ENCODE results near the gene RHO. TPM values are rescaled to one million over a fixed set of nuclear protein-coding genes. Genes with fewer than 3 reads are reported as not detected.
"Not testable (repeated sequence)": the region's sequence is repeated elsewhere in the genome, so short reads cannot be mapped to it uniquely, and the experiment has no call there.

Gene RHO
- total RNA-seq, 1 experiment from 2014 or later, result not detected

- DNase-seq (ENCODE audit: low read depth); in situ Hi-C loops (cut with HindIII; ENCODE audit: low pct_unique_long_range_greater_than_20kb, low sequenced_read_pairs): not testable (repeated sequence)
Observed at GRCh38 chr3:129515821-129516432, 12.5 kb upstream of the RHO start.

DNA sequence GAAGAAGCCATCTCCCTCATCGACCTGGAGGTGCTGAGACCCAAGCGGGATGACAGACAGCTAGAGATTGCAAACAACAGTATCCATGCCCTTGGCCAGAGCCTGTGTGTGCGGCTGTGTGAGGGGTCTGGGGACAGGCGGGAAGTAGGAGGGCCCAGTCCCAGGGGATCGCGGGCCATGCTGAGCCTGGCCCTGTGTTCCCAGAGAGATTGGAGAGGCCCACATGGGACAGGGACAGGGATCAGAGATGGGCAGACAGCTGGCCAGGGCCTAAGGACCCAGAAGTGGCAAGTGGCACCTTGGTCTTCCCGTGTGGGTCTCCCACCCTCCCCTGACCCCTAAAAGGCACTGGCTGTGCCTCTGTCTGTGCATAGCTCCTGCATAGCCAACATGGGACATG, 10.9 kb upstream of the RHO start:
- in situ Hi-C loops (cut with HindIII; ENCODE audit: low pct_unique_long_range_greater_than_20kb, low sequenced_read_pairs), result no loop called here
- DNase-seq (ENCODE audit: low read depth), result no peak

- in situ Hi-C loops (cut with HindIII; ENCODE audit: low pct_unique_long_range_greater_than_20kb, low sequenced_read_pairs), result no loop called here
- no peak for DNase-seq (ENCODE audit: low read depth)
Observed at GRCh38 chr3:129518038-129518561, 10.3 kb upstream of the RHO start.

DNA sequence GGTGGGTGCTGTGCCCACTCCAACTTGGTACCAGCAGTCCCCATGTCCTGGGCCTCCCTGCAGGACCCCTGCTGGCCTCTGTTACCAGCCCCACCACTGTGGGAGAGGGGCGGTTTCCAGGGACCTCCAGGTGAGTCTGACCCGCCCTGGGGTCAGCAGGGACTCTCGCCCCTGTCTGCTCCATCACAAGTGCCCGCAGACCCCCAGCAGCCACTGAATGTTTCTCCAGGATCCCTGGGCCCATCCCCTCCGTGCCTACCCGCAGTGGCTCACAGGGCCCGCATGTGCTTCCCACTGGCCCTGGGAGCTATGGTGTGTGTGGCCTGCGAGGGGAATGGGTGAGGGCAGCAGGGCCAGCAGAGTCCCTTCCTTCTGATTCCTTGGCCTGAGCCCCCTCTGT, 9.9 kb upstream of the RHO start:
- in situ Hi-C loops (cut with HindIII; ENCODE audit: low pct_unique_long_range_greater_than_20kb, low sequenced_read_pairs), result no loop called here
- no peak for DNase-seq (ENCODE audit: low read depth)

DNA sequence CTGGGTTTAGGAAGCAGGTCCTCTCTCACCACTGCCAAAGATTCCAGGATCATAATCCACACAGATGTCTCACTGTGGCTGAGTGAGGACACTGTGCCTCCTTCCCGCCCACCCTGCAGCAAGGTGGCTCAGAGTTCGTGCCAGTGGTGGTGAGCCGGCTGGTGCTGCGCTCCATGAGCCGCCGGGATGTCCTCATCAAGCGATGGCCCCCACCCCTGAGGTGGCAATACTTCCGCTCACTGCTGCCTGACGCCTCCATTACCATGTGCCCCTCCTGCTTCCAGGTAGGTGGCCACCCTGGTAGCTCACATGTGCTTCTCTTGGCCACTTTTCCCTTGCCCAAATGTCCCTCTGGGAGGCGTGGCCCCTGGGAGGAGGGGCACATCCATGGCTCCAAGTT, 9.0 kb upstream of the RHO start:
- in situ Hi-C loops (cut with HindIII; ENCODE audit: low pct_unique_long_range_greater_than_20kb, low sequenced_read_pairs), result no loop called here
- DNase-seq (ENCODE audit: low read depth), result no peak

- in situ Hi-C loops (cut with HindIII; ENCODE audit: low pct_unique_long_range_greater_than_20kb, low sequenced_read_pairs), result no loop called here
- no peak for DNase-seq (ENCODE audit: low read depth)
Observed at GRCh38 chr3:129519896-129520715, 8.3 kb upstream of the RHO start.

- in situ Hi-C loops (cut with HindIII; ENCODE audit: low pct_unique_long_range_greater_than_20kb, low sequenced_read_pairs), result no loop called here
- no peak for DNase-seq (ENCODE audit: low read depth)
Observed at GRCh38 chr3:129520960-129521359, 7.5 kb upstream of the RHO start.

GRCh38 chr3:129521611-129522010, 6.8 kb upstream of the RHO start:
- no peak for DNase-seq (ENCODE audit: low read depth)
- in situ Hi-C loops (cut with HindIII; ENCODE audit: low pct_unique_long_range_greater_than_20kb, low sequenced_read_pairs), result no loop called here

DNA sequence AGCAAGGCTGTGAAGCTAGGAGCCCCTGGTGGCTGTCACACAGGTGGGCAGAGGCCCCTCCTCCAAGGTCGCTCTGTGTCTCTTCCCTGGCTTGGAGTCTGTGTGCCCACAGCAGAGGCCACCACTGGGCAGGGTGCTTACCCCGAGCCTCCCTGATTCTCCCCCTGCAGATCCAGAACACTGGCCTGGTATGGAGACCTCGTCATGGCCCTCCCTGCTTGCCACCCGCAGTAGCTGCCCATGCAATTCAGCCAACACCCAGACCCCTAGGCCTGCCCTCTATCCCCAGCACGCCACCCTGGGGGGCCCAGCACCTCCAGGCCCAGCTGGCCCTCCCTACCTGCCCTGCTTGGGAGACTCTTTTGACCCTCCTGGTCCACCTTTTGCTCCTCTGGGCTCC, 5.5 kb upstream of the RHO start:
- no peak for DNase-seq (ENCODE audit: low read depth)
- in situ Hi-C loops (cut with HindIII; ENCODE audit: low pct_unique_long_range_greater_than_20kb, low sequenced_read_pairs), result no loop called here

- DNase-seq (ENCODE audit: low read depth), result no peak
- in situ Hi-C loops (cut with HindIII; ENCODE audit: low pct_unique_long_range_greater_than_20kb, low sequenced_read_pairs), result no loop called here
Observed at GRCh38 chr3:129524081-129524480, 4.4 kb upstream of the RHO start.

DNA sequence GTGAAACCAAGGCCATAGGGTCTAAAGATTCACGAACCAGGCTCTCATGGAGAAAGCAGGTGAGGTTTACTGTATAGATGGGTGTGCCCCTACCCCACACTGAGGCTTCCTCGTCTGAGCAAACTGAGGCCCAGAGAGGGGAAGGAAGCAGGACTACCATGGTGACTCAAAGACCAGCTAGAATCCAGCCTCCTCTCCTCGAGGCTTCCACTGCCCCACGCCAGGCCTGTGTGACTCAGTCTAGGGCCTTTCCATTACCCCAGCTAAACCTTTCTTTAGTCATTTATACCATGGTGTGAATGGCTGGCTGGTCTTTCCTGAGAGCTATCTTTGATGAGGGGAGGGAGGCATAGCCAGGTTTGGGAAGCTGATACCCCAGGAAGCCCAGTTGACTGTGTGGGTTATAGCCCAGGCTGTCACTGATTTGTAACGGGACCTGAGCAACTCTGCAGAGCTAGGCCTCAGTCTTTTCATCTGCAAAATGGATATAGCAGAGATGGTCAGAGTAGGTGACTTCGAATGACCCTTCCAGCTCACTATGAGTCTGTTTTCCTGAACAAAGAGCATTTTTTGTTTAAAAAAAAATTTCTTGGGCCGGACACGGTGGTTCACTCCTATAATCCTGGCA, 3.0 kb upstream of the RHO start:
- no peak for DNase-seq (ENCODE audit: low read depth)

GRCh38 chr3:129526121-129526900, 2.1 kb upstream of the RHO start:
- in situ Hi-C loops (cut with HindIII; ENCODE audit: low pct_unique_long_range_greater_than_20kb, low sequenced_read_pairs), result no loop called here
- DNase-seq (ENCODE audit: low read depth), result no peak

More for the DNA sequence above, 3.0 kb upstream of the RHO start:
- in situ Hi-C loops (cut with HindIII; ENCODE audit: low pct_unique_long_range_greater_than_20kb, low sequenced_read_pairs), result no loop called here

DNA sequence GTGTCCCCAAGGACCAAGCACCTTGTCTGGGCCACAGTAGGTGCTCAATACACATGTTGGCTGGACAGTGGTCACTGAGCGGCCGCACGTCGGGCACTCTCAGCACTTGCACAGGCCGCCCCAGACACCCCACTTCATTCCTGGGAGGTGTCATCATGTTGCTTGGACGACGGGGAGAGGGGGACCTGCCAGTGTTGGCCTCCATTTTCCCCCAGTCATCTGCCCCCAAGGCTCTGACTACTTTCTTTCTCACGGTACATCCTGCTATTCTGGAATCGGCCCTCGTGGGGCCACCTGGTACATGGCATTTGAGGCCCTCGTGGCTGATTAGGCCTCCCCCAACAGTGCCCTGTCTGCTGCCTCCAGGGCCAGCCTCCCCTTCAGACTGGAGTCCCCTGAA, 1.2 kb upstream of the RHO start:
- no peak for DNase-seq (ENCODE audit: low read depth)
- in situ Hi-C loops (cut with HindIII; ENCODE audit: low pct_unique_long_range_greater_than_20kb, low sequenced_read_pairs), result no loop called here

- in situ Hi-C loops (cut with HindIII; ENCODE audit: low pct_unique_long_range_greater_than_20kb, low sequenced_read_pairs), result no loop called here
- no peak for DNase-seq (ENCODE audit: low read depth)
Observed at GRCh38 chr3:129529436-129530210, 1.2 kb downstream of the RHO start.

DNA sequence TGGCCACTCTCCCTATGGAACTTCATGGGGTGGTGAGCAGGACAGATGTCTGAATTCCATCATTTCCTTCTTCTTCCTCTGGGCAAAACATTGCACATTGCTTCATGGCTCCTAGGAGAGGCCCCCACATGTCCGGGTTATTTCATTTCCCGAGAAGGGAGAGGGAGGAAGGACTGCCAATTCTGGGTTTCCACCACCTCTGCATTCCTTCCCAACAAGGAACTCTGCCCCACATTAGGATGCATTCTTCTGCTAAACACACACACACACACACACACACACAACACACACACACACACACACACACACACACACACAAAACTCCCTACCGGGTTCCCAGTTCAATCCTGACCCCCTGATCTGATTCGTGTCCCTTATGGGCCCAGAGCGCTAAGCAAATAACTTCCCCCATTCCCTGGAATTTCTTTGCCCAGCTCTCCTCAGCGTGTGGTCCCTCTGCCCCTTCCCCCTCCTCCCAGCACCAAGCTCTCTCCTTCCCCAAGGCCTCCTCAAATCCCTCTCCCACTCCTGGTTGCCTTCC, 1.9 kb downstream of the RHO start:
- in situ Hi-C loops (cut with HindIII; ENCODE audit: low pct_unique_long_range_greater_than_20kb, low sequenced_read_pairs), result no loop called here
- no peak for DNase-seq (ENCODE audit: low read depth)

DNA sequence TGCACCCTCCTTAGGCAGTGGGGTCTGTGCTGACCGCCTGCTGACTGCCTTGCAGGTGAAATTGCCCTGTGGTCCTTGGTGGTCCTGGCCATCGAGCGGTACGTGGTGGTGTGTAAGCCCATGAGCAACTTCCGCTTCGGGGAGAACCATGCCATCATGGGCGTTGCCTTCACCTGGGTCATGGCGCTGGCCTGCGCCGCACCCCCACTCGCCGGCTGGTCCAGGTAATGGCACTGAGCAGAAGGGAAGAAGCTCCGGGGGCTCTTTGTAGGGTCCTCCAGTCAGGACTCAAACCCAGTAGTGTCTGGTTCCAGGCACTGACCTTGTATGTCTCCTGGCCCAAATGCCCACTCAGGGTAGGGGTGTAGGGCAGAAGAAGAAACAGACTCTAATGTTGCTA, 2.4 kb downstream of the RHO start:
- no peak for DNase-seq (ENCODE audit: low read depth)
- in situ Hi-C loops (cut with HindIII; ENCODE audit: low pct_unique_long_range_greater_than_20kb, low sequenced_read_pairs), result no loop called here

DNA sequence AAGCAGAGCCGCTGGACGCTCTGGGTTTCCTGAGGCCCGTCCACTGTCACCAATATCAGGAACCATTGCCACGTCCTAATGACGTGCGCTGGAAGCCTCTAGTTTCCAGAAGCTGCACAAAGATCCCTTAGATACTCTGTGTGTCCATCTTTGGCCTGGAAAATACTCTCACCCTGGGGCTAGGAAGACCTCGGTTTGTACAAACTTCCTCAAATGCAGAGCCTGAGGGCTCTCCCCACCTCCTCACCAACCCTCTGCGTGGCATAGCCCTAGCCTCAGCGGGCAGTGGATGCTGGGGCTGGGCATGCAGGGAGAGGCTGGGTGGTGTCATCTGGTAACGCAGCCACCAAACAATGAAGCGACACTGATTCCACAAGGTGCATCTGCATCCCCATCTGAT, 3.3 kb downstream of the RHO start:
- in situ Hi-C loops (cut with HindIII; ENCODE audit: low pct_unique_long_range_greater_than_20kb, low sequenced_read_pairs), result no loop called here
- no peak for DNase-seq (ENCODE audit: low read depth)

DNA sequence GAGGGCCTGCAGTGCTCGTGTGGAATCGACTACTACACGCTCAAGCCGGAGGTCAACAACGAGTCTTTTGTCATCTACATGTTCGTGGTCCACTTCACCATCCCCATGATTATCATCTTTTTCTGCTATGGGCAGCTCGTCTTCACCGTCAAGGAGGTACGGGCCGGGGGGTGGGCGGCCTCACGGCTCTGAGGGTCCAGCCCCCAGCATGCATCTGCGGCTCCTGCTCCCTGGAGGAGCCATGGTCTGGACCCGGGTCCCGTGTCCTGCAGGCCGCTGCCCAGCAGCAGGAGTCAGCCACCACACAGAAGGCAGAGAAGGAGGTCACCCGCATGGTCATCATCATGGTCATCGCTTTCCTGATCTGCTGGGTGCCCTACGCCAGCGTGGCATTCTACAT, 3.8 kb downstream of the RHO start:
- in situ Hi-C loops (cut with HindIII; ENCODE audit: low pct_unique_long_range_greater_than_20kb, low sequenced_read_pairs), result no loop called here
- DNase-seq (ENCODE audit: low read depth), result no peak

All from Caki2 (cell line).